HG03342 (cell line): Measurements from ENCODE around the gene CABLES2.
"Not testable (repeated sequence)": the region's sequence is repeated elsewhere in the genome, so short reads cannot be mapped to it uniquely, and the experiment has no call there.

ENCODE experiments used
- ATAC-seq: cut with Tn5 transposase; IDR thresholded peaks from one replicate; pipeline ENCODE4 v1.9.1; 2021; ENCODE audit warnings: mild to moderate bottlenecking, moderate library complexity; ENCODE audit not compliant: unreplicated experiment

The CABLES2 gene

DNA sequence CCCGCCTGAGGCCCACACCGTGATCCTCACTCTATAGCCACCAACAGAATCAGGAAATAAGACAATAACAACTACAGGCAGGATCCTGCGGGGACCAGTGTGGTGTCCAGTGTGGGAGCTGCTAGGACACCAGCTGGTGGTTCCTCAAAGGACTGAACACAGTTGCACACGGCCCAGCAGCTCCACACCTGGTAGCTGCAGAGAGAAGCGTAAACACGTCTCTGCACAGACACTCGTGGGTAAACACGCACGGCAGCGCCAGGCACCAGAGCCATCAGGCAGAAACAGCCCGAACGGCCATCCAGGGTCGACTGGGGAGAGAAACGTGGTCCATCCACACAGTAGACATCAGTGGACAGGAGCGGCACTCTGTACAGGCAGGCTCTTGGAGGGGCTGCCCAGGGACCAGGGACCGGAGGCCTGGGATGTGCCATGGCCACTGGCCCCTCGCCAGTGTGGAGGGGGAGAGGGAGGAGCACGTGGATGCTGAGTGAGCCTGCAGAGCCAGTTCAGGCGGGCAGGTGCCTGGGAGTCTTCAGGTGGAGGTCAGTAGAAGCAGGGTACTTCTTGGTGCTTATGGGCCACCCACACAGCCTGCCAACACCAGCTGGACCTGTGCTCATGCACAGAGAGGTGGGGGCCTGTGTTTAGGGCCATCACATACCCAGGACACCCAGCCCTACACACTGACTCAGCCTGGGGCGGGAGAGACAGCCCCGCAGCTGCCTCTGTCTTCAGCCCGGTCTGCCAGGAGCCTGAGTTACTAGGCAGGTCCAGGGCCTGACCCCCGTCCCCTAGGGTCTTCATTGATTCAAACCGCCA, 32.5 kb downstream of the CABLES2 start:
- ATAC-seq: no peak

DNA sequence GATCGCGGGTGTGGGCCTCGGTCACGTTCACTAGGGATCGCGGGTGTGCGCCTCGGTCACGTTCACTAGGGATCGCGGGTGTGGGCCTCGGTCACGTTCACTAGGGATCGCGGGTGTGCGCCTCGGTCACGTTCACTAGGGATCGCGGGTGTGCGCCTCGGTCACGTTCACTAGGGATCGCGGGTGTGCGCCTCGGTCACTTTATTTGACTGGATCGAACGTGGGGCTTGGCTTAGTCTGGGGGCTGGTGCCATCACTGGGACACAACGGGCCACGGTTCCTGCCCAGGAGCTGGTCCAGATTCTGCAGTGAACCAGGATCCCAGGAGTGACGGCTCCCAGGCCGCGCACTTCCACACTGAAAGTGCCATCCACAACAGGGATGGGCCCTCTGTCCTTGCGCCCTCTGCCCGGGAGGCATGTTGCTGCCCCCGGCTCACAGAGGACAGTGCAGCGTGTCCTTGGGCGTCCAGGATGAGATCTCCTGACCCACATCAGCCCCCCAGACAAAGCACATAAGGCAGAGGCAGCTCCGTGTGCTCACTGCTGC, 33.4 kb downstream of the CABLES2 start:
- not testable (repeated sequence) for ATAC-seq

DNA sequence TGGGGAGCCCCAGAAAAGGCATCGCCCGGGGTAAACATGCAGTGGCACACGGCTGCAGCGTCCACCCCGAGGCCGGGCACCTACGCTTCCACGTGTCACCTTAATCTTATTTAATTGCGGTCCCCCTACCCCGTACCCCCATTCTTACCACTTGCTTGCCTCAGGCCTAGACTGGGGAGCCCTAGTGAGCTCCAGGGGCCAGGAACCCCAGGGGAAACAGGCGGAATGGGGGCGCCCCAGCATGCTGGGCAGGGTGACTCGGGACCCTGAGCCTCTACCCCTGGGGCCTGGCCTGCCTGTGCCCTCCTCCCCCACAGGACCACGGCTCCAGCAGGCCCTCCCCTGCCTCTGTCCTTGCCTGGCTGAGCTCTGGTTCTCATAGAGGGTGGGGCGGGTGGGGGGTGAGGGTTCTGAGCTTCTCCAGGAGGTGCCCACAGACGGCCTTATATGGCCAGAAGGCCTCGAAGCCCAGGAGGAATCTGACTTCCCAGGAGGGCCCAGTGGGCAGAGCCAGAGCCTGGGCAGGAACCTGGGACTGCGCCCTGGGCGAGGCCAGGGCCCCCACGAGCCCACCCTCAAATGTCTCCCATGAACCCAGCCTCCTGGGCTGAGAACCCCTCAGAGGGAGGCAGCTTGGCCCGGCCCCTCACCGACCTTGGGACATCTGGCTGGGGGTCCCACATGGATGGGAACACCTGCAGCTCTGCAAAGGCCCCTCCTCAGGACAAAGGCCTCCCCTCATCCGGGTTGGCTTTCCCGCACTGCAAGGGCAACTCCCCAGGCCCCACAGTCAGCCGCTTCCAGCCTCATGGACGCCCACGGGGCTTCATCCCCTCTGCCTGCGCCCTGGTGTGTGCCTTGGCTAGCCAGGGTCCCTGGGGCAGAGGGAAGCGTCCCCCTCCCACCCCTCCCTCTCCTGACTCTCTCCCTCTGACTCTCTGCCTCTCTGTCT, 34.8 kb downstream of the CABLES2 start:
- ATAC-seq: no peak

DNA sequence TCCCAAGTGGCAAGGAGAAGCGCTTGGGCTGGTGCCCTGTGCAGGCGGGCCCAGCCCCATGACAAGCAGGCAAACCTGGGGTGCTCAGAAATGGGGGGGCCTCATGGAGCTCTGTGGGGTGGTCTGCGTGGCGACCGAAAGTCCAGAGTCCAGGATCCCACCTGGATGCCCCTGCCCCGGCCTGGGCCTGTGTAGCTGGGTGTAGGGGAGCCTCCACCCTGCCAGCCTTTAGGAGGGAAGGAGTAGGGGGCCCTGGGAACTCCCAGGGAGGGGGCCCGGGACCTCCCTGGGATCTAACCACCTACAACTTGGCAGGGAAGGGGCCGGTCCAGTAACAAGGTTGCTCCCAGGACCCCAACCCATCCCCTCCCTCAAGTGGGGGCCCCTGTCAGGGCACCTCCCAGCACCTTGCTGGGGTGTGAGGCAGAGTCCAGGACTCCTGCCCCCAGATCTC, 35.5 kb downstream of the CABLES2 start:
- ATAC-seq: no peak

DNA sequence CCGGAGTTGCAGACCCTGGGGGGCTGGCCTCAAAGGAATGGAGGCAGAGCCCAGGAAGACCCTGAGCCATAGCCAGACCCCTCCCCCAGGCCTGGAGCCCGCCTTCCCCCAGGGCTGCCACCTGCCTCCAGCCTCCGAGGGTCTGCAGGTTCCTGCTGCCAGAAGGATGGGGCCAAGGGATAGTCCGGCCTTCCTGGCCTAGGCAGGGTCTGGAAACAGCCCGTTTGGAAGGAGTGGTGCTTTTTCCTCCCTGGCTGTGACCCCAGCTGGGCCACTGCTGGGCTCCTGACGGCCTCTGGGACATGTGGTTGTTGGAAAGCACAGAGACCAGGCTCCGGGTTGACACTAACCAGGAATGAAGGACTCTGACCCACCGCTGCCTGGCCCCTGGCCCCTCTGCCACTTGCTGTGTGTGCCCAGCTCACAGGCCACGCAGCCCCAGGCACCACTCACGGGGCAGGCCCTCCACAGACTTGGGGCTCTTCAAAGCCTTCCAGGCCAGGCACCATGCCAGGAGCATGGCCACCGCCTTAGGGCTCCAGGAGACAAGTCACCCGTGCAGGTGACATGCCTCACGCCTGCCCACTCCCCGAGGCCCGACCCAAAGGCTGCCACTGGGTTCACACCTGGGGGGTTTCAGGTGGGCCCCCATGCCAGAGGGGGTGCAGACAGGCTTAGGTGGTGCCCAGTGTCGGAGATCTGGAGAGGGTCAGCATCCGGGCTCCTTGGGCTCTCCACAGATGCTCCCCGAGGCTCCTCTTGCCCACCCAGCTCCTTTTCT, 36.1 kb downstream of the CABLES2 start:
- ATAC-seq: no peak

DNA sequence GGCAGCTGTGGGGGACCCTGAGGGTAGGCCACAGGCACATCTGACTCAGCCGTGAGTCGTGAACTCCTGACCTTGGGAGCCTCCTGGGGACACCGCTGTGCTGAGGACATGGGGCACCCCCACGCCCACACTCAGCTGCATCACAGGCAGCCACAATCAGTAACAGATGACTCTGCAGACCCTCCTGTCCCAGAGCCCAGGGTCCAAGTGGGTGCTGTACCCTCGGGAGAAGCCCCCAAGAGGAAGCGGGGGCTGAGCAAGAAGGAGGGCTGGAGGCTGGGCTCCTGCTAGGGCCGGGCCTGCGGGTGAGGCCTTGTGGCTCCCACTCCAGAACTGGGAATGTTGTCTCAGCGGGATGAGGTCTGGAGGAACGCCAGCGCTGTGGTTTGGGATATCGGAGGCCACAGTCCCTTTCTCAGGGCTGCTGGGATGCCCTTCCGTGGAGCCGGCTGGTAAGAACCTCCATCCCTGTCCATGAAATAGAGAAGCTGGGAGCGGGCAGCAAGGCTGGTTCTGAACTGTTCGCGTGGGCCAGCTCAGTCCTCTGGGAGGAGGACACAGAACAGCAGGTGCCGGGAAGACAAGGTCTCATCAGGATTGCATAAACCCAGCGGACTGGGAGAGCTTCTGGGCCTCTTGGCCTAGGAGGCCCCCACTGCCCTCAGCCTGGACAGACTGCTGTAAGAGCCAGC, 36.8 kb downstream of the CABLES2 start:
- no peak for ATAC-seq

DNA sequence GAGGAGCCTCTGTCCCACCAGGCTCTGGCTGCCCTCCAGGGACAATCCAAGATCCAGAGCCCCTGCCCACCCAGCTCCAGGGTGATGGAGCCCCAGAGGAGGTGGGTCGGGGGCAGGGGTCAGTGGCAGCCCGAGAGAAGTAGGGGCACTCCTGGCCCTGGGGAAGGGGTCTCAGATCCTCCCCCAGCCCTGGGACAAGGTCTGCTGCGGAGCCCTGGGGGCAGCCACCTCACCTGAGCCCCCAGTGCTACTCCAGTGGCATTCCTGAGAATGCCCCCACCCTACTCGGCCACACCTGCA, 37.3 kb downstream of the CABLES2 start:
- no peak for ATAC-seq

DNA sequence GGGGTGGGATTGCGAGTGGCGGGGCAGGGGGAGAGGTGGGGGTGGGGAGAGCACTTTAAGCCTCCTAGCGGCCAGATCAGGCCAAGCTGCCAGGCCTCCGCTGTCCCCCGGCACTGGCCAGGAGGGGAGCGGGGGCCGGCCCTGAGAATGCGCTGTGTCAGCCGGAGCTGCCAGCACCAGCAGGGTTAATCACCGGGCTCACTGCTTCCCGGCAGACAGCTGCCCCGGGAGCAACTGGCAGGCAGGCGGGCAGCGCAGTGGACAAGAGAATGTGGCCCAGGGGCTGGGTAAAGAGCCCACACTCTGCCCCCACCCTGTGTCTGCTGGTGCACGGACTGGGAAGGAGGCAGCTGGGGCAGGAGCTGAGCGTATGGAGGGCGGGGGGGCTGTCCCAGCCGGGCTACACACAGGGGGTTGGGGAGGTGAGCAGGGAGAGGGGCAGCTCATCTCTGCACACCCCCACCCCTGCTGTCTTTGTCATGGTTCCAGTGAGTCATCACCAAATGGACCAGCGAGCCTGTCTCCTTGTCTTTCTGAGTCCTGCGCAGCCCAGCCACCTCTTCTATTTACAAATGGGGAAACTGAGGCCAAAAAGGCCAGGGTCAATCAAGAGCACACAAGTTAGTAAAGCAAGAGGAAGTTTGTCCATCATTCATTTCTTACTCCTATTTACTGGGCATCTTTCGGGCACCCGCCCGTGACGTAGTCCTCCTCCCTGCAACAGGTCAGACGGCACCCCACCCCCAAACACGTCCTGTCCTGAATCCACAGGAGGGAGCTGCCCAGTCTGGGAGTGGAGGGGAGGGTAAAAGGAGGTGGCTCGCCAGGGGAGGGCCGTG, 37.9 kb downstream of the CABLES2 start:
- ATAC-seq: no peak

DNA sequence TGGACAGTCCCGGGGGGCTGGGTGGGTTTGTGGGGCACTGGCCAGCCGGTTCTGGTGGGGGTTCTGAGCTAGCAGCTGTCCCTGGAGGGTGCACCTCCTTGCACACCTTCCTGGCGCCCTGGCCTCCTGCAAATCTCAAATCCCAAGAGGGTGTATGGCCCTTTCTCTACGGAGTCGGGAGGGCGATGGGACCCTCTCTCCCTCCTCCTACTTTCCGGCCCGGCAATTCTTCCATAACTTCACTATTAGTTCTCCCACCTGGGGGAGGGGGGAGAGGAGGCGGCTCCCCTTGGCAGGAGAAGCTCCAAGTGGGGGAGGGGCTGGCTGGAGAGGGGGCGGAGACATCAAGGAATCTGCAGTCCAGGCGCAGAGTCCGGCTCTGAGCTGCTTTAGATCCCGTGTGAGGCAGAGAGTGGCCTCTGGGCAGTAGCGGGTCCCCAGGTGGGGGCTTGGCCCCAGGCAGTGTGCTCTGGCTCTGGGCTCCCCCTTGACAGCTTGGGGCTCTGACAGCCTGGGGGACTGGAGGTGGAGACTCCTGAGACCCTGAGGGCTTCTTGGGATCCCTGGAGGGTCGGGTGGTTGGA, 38.6 kb downstream of the CABLES2 start:
- no peak for ATAC-seq

DNA sequence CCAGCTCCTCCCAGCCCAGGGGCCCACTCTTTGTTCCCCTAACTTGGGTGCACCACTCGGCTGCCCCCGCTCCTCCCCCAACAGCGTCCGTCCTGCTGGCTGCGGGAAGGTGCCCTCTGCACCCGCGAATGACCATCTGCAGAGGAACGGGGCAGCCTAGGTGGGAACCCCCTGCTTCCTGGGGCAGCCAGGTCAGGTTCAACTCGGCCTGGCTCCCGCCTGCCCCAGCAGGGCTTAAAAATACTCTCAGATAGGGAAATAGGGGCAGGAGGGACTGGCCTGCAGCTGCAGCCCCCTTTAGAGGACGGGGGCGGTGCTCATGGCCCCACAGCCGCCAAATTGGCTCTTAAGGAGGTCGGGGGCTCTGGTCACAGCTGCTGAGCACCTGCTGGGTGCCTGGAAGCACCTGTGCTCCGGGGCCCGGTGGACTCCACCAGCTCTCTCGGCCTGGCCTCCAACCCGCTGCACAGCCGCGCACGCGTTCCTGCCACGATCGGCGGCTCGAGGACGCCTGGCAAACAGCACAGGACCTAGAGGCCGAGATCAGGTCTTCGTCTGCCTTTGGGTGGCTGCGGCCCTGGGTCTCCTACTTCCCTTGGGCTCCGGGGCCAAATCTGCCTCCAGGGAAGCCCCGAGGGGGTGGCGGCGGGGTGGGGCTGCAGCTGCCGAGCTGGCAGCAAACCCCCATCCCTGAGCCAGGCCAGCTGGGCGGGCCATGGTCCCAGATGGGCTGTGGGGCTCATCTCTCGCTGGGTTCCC, 39.3 kb downstream of the CABLES2 start:
- no peak for ATAC-seq

DNA sequence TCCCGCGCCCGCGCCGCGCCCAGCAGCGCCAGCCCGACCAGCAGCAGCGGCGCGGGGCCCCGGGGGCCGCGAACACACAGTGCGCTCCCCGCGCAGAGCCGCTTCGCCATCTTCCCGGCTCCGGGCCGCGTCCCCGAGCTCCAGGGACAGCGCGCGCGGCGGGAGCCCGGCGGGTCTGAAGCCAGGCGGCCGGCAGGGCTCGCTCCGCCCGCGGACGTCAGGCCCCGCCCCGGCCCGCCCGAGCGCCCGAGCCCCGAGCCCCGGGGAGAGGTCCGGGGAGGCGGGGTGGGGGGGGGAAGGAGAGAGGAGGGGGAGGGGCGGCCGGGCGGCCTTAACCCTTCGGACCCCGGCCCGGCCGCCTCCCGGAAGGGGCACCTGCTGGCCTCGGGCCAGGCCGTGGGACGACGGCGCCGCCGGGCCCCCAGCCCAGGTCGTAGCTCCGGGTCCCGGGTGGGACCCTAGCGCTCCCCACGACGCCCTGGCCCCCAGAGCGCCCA, 39.9 kb downstream of the CABLES2 start, which contains the start of gene LAMA5:
Gene LAMA5, minus strand, starts transcription at position 177 of the 497 bp plus-strand sequence. Its CDS starts 67 bp downstream, at position 110.
- no peak for ATAC-seq

DNA sequence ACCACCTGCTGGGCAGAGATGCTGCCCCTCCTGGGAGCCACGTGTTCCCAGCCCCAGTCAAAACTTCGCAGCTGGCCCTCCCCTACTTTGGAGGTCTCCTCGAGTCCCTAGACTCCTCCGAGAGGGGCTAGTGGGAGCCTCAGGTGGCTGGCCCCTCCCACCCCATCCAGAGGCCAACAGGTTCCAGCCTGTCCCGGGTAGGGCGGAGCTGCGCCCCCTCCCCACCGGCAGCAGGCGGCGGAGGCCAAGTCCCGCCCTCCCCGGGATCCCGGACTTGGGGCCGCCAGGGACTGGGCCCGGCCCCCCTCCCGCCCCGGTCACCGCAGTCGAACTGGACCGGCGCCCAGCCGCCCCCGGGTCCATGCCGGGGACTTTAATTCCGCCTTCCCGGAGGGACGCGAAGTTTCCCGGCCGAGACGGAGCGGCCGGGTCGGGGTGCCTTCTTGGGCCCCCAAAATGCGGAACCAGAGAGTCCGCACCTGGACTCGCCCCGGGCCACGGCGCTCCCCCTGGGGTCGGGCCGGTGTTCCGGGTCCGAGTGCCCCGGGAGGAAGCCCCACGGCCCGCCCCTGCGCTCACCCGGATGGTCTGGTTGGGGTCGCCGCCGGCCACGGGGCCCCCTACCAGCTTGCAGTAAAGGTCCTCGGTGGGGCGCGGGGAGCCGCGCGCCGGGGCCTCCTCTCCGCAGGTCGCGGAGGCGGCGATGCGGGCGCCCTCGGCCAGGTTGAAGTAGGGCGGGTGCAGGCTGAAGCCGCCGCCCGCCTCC, 40.5 kb downstream of the CABLES2 start:
- no peak for ATAC-seq

DNA sequence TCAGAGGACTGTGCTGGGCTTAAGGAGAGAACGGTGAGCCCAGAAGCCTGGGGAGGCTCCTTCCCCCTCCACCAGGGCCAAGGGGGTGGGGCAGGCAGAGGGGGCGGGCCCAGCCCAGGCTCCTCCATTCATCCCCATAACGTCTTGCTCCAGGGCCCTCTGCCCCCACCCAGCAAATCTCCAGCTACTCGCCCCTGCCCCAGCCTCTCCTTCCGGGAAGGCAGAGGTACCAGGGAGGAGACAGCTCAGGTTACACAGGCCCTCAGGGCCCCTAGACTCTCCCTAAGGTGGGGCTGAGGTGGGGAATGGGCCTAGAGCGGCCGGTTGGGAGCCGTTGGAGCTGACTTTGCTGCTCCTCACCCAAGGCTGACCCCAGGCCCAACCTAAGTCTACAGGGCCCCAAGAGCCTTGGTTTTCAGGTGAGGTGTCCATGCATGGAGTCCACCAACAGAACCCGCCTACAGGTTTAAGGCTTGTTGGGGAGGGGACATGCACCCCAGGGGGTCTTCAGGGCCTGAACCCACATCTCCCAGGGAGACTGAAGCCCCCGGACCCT, 41.2 kb downstream of the CABLES2 start:
- no peak for ATAC-seq

DNA sequence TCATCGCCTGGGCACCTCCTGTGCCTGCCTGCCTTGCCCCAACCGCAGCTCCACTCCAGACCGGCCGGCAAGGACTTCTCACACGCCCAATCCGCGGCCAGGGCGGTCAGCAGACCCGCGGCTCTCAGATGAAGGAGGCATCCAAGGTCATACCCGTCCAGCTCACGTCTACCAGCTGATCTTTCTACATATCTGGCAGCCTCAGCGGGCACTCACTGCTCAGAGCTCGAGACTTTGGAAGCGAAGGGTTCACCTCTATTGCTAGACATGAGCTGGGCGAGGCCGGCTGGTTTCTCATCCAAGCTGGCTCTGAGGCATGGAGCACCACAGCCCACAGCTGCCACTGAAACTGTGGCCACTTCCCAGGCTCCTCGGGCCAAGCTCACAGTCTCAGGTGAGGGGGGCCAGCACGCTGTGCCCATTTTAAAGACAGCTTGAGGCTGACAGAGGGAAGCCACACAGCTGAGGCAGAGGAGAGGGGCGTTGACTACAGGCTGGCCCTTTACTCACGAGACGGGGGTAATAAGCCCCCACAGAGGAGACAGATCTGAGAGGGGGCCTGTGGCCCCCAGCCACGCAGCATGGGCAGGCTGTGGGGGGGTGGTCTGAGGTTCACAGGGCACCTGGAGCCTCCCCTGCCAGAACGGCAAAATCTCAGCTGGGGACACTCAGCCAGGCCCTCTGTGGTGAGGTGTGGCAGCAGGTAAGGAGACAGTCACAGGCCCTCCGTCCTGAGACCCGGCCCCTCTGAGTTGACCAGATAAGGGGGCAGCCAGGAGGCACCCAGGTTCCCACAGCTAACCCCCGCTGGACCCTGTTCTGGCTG, 42.0 kb downstream of the CABLES2 start:
- ATAC-seq: no peak

DNA sequence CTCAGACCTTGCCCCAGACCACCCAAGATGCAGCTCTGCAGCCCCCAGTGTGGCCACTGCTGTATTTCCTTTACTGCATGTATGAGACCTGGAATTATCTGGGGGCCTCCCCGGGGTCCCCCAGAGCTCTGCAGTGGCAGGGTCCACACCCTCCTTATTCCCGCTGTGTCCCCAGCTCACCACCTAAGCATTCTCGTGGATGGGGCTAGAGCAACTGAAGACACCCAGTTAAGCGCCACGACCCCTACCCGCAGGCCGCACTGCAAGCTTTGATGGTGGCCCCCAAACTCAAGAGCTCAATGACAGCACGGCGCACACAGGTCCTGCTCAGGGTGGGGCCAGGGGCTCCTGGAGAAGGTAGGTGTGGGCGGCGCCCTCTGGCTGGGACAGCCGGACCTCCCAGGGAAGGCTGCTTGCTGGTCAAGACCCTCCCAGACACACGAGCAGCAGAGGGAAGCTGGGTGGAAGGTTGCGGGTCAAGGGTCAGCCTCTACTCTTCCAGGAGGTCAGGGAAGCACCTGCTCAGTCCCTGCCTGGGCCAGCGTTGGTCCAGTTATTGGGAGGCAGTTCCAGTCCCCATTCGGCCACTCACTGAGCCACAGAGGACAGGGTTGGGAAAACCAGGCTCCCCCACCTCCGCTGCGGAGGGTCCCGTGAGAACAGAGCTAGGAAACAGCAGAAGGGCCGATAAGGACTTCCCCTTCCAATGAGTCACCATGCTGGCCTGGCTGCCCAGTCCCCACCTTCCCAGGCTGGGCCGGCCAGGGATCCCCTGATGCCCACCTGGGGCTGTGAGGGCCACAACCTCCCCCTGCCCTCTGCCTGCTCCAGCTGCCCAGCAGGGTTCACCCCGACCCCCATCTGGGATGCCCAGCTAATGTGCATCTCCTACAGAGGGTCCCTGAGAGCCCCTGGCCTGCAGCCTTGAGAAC, 42.9 kb downstream of the CABLES2 start:
- no peak for ATAC-seq
